Measurements from ENCODE around the gene GRID1.

GRID1 gene

GRCh38 chr10:86062198-86062550 lies 304.4 kb downstream of the GRID1 start:
- DNase-seq (ENCODE audit: low read depth) = no peak

- no peak for DNase-seq (ENCODE audit: low read depth)
These were observed 305.1 kb downstream of the GRID1 start for GRCh38 chr10:86061278-86062197.

- DNase-seq (ENCODE audit: low read depth) = no peak
These were observed 306.0 kb downstream of the GRID1 start for GRCh38 chr10:86060386-86061277.

GRCh38 chr10:86059892-86060291 lies 306.7 kb downstream of the GRID1 start:
- DNase-seq (ENCODE audit: low read depth) = no peak

GRCh38 chr10:86058964-86059363 lies 307.6 kb downstream of the GRID1 start:
- no peak for DNase-seq (ENCODE audit: low read depth)

GRCh38 chr10:86057708-86058107 lies 308.9 kb downstream of the GRID1 start:
- no peak for DNase-seq (ENCODE audit: low read depth)

GRCh38 chr10:86056672-86057071 lies 309.9 kb downstream of the GRID1 start:
- DNase-seq (ENCODE audit: low read depth) = no peak

GRCh38 chr10:86055928-86056327 lies 310.7 kb downstream of the GRID1 start:
- no peak for DNase-seq (ENCODE audit: low read depth)

- no peak for DNase-seq (ENCODE audit: low read depth)
These were observed 312.9 kb downstream of the GRID1 start for GRCh38 chr10:86053675-86054074.

- DNase-seq (ENCODE audit: low read depth) = no peak
These were observed 315.0 kb downstream of the GRID1 start for GRCh38 chr10:86051586-86051985.

- no peak for DNase-seq (ENCODE audit: low read depth)
These were observed 317.2 kb downstream of the GRID1 start for GRCh38 chr10:86049442-86049841.

- no peak for DNase-seq (ENCODE audit: low read depth)
These were observed 317.6 kb downstream of the GRID1 start for GRCh38 chr10:86048973-86049372.

- no peak for DNase-seq (ENCODE audit: low read depth)
These were observed 318.0 kb downstream of the GRID1 start for GRCh38 chr10:86048571-86048970.

GRCh38 chr10:86047588-86047987 lies 319.0 kb downstream of the GRID1 start:
- DNase-seq (ENCODE audit: low read depth) = no peak

- no peak for DNase-seq (ENCODE audit: low read depth)
These were observed 319.6 kb downstream of the GRID1 start for GRCh38 chr10:86046845-86047460.

GRCh38 chr10:86045896-86046295 lies 320.7 kb downstream of the GRID1 start:
- DNase-seq (ENCODE audit: low read depth) = no peak

GRCh38 chr10:86044029-86044428 lies 322.6 kb downstream of the GRID1 start:
- no peak for DNase-seq (ENCODE audit: low read depth)

GRCh38 chr10:86043236-86043635 lies 323.4 kb downstream of the GRID1 start:
- DNase-seq (ENCODE audit: low read depth) = no peak

GRCh38 chr10:86042161-86042560 lies 324.4 kb downstream of the GRID1 start:
- DNase-seq (ENCODE audit: low read depth) = no peak

GRCh38 chr10:86041116-86041515 lies 325.5 kb downstream of the GRID1 start:
- no peak for DNase-seq (ENCODE audit: low read depth)

GRCh38 chr10:86038371-86038770 lies 328.2 kb downstream of the GRID1 start:
- DNase-seq (ENCODE audit: low read depth) = no peak

GRCh38 chr10:86037096-86037495 lies 329.5 kb downstream of the GRID1 start:
- no peak for DNase-seq (ENCODE audit: low read depth)

GRCh38 chr10:86036544-86036831 lies 330.1 kb downstream of the GRID1 start:
- no peak for DNase-seq (ENCODE audit: low read depth)

Measured in T follicular helper cell (primary cell).